Stimulated activated CD4-positive, alpha-beta T cell treated with anti-CD3 and anti-CD28 coated beads, Interleukin-2, amount 100 ng/mL, for 48 hours (primary cell): ENCODE measurements around the gene MCF2L.

Source experiments
- DNase-seq, 2 donors: peaks; one replicate each; pipeline ENCODE4 v3.0.0-alpha.2; 2020

Gene MCF2L

DNA sequence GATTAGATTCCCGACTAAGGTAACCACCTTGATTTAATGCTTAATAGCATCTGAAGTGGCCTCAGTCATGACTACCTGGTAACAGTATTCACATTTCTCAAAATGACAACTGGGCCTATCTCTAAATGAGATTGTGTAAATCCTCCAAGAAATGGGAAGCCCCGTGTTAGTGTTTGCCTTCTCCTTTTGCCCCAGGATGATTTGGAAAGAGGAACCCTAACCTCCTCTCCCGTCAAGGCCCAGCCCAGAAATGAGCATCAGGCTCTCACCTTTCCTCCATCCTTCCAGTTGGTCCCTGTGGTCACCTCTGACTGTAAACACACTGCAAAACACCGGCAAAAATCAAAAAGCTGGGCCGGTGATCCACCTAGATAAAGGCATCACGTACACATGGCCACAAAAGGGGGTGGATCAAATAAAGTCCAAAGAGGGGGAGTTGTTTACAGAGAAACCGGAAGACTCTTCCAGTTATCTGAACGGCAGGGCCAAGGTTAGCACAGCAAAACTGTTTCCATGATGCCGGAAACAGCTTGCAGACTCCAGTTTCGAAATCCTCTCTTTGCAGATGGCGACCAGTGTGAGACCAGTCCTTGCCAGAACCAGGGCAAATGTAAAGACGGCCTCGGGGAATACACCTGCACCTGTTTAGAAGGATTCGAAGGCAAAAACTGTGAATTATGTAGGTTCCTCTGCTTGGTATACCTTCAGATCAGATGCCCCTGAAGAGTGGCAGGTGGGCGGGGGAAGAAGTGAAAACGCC is 170.0 kb downstream of the MCF2L start:
- DNase-seq = no peak

DNA sequence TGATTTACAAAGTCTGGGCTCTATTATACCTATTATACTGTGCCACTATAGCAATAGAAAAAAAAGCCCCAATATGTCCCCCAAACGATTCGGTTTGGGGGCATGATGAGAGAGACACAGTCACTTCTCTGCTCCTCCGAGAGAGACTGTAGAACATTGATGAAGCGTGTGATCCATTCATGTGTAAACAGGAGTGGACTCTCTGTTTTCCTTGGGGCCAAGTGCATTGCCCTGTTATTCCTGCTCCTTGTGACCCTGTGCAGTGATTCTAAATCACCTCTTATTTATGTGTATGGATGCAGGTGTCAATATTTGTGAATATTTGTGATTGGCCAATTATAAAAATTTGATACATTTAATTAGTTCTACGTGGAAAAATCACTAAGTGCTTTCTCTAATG is 170.6 kb downstream of the MCF2L start:
- DNase-seq = no peak

DNA sequence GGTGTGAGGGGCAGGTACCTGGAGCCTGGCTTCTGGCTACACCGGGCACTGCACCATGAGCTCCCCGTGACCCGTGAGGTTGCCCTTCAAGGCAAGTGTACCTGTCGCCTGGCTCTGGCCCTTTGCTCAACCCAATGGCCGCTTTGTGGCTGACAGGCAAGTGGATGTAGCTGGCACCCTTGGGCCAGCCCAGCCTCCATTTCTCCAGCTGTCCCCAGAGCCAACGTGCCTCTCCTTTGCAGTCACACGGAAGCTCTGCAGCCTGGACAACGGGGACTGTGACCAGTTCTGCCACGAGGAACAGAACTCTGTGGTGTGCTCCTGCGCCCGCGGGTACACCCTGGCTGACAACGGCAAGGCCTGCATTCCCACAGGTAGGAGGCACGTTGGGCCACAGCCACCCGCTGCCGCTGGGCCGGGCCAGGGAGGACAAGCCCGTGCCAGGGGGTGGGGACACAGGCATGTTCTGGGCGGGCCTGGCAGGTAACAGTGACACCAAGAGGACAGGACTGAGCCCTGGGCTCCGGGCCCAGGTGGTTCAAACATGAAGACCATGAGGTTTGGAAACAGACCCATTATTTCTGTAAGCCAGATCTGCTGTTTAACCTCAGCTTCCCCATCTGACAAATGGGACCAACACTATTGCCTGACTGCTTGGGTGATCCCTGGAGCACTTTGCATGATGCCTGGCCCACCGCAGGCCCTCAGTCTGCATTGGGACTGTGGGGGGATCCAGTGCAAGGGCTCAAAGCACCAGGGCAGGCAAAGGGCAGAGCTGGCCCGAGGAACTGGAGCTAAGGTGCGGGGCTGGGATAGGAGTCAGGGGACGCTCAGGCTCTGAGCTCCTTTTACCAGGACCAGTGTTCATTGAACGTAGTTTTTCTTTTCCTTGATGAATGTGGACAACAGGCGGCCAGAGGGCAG is 171.9 kb downstream of the MCF2L start:
- no peak for DNase-seq

DNA sequence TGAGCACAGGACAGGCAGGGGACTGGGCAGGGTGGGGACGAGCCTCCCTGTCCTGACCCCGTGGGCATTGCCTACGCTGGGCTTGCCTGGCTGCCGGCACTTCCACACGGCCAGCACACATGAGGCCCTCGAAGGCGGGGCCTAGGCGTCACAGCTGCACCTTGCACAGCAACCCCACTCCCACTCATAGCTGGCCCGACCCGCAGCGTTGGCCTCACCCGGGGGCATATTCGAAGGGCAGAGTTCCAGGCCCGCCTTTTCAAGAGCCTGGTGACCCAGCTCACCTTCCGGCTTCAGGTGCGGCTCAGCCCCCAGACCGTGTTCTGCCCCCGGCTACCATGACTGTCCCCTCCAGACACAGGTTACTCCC is 172.6 kb downstream of the MCF2L start:
- no peak for DNase-seq

DNA sequence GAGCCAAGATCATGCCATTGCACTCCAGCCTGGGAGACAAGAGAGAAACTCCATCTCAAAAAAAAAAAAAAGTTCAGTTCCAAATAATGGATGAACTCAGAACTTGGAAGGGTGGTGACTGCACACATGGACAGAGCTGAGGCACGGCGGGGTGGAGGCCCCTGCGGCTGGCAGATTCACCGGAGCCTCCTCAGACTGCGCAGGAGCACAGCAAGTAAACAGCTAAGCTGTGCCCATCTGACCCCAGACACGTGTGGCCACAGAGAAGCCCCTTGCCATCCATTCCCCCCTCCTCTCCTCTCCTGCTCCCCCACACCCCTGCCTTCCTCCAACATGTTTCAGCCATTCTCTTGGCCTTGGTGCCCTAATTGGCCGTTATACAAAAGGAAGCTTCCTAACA is 173.9 kb downstream of the MCF2L start:
- DNase-seq = no peak

DNA sequence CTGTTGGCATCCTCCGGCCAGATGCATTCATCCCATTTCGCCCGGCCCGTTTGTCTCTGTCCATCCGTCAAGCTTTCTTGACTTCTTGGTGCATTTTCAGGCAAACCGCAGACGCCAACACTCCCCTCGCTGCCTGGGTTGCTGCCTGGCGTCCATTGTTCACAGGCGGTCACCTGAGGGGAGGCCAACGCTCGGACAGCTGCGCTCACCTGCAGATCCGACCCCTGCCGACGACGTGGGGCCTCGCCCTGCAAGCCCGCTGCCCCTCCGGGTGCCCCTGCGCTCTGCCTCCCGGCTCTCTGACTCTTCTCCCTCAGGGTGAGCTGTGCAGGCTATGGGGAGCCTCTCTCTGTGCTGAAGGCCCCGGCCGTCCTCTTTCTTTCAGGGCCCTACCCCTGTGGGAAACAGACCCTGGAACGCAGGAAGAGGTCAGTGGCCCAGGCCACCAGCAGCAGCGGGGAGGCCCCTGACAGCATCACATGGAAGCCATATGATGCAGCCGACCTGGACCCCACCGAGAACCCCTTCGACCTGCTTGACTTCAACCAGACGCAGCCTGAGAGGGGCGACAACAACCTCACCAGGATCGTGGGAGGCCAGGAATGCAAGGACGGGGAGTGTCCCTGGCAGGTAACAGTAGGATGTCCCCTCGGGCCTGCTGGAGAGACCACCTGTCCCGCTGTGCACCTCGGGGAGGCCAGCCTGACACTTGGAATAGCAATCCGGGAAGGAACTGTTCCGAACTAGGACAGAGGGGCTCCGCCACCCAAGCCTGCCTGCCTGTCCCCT is 174.6 kb downstream of the MCF2L start:
- no peak for DNase-seq

DNA sequence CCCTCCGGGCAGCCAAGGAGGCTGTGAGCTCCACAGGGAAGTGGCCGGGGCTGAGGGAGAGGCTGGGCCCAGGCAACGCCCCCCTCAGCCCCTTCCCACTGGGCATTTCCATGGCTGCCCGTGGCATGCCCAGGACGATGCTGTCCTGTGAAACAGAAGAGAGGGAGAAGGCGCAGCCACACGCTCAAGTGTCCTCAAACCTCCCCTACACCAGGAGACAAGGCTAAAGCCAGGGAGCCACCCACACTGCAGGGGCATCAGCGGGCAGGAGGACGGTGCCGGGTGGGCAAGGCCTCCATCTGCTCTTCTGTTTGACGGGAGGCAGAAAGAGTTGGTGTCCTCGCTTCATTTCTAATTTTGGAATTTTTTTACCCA is 175.2 kb downstream of the MCF2L start:
- DNase-seq = no peak

DNA sequence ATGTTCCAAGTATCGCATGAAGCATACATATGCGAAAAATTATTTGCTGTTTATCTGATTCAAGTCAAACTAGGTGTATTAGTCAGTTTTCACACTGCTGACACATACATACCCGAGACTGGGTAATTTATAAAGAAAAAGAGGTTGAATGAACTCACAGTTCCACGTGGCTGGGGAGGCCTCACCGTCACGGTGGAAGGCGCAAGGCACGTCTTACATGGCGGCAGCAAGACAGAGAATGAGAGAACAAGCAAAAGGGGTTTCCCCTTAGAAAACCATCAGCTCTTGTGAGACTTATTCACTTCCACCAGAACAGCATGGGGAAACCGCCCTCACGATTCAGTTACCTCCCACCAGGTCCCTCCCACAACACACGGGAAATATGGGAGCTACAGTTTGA is 176.5 kb downstream of the MCF2L start:
- DNase-seq = no peak

DNA sequence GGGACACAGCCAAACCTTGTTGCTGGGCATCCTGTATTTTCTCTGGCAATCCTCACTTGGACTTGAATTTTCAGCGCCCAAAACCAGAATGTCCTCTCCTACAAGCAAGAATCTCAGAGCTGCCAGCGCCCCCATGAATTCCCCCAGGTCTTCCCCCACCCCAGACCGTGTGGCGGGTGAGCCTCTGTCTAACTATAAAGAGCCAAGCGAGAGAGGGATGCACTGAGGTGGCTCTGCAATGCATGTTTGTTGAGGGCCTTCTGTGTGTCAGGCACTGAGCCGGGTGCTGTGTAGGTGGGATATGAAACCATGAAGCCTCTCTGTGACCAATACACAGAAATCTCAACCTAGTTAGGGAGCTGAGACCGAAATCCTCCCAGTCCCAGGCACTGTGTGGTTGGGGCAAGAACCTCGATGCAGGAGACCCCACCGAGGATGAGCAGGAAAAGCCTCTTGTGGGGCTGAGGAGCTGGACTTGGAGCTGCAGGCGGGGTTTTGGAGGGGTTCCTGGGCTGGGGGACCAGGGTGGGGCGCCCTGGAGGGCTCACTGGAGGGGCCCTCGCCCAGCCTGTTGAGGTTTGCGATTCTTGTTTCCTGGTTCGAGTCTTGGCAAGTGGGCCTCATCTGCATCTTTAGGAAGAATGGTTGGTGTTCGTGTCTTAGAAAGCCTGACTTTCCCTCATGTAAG is 177.0 kb downstream of the MCF2L start:
- DNase-seq = no peak

DNA sequence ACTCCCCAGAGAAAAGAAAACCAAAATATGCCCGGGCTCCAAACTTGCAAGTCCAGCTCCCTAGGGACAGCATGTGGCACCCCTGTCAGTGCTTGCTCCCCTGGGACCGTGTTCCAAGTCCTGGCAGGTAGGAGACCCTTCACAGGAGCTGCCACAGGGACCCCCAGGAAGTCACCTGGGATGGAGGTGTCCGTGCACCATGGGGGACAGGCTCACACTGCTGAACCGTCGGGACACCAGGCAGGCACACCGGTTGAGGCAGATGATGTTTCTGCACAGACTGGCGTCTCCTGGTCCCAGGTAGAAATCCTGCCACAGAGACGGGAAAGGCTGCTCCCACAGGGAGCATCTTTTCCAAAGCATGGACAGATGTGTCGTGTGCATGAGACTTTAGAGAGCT is 177.7 kb downstream of the MCF2L start:
- no peak for DNase-seq

DNA sequence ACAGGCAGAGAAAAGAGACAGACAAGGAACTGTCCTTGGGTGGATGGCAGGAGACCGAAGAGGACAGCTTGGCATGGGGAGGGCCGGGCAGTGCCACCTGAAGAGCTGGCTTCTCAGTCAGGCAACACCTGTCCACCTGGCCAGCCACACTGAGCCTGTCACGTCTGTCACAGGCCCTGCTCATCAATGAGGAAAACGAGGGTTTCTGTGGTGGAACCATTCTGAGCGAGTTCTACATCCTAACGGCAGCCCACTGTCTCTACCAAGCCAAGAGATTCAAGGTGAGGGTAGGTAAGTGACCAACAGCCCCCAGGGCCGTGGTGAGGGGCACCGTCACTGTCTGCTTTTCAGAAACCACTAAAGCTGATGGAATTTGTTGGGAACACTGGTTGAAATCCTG is 178.2 kb downstream of the MCF2L start:
- no peak for DNase-seq

DNA sequence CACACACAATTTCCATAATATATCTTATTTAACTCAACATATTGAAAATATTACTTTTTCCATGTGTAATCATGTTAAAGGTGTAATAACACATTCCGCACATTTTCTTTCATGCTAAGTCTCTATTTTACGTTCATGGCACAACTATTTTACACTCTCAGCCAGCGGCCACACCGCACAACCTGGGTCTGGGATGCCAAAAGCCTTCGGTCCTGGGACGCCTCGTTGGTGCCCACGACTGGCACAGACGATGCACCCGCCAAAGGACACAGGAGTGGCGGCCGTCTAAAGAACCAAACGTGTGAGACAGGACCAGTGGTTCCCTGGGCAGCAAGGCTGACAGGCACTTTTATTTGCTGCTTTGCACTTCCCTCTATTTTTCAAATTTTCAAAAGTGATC is 179.4 kb downstream of the MCF2L start:
- DNase-seq = no peak

DNA sequence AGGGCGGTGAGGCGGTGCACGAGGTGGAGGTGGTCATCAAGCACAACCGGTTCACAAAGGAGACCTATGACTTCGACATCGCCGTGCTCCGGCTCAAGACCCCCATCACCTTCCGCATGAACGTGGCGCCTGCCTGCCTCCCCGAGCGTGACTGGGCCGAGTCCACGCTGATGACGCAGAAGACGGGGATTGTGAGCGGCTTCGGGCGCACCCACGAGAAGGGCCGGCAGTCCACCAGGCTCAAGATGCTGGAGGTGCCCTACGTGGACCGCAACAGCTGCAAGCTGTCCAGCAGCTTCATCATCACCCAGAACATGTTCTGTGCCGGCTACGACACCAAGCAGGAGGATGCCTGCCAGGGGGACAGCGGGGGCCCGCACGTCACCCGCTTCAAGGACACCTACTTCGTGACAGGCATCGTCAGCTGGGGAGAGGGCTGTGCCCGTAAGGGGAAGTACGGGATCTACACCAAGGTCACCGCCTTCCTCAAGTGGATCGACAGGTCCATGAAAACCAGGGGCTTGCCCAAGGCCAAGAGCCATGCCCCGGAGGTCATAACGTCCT is 180.0 kb downstream of the MCF2L start:
- DNase-seq = no peak
